ENCODE results near the gene AP4S1.

AP4S1 gene

DNA sequence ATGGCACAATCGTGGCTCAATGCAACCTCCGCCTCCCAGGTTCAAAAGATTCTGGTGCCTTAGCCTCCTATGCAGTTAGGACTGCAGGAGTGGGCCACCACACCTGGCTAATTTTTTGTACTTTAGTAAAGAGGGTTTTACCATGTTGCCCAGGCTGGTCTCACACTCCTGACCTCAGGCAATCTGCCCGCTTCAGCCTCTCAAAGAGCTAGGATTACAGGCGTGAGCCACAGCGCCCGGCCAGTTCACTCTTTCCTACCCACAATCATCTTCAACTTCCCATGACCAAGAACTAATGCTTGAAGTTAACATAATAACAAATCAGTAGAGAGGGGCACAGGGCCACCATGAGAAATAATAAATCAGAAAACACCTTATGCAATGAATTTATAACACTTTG lies 99.8 kb downstream of the AP4S1 start:
- no peak overlapping the region for H3K4me2 ChIP-seq (ENCODE audit: low read length)
- peaks cover 85% of the 10 kb centered on the region for H3K36me3 ChIP-seq (ENCODE audit: control insufficient read depth, low read length)
- H4K20me1 ChIP-seq (ENCODE audit: control insufficient read depth, insufficient read depth, low read depth, low read length), result no peaks in the 10 kb centered on the region
- H3K9me3 ChIP-seq (ENCODE audit: control insufficient read depth, insufficient read depth, low read length), result no peaks in the 10 kb centered on the region
- no peak overlapping the region for H3K4me3 ChIP-seq (ENCODE audit: low read length)
- no peak overlapping the region for H3K27ac ChIP-seq (ENCODE audit: low read depth, low read length)
- H3K4me1 ChIP-seq (ENCODE audit: control insufficient read depth, low read length), result peaks cover 17% of the 10 kb centered on the region
- H3K27me3 ChIP-seq (ENCODE audit: control insufficient read depth, low read length), result no peaks in the 10 kb centered on the region
- TF ChIP-seq EZH2phosphoT487 (IDR thresholded peaks at IDR 0.05; ENCODE audit: borderline replicate concordance, low read length), result no peak
- TF ChIP-seq, protein P1, sequence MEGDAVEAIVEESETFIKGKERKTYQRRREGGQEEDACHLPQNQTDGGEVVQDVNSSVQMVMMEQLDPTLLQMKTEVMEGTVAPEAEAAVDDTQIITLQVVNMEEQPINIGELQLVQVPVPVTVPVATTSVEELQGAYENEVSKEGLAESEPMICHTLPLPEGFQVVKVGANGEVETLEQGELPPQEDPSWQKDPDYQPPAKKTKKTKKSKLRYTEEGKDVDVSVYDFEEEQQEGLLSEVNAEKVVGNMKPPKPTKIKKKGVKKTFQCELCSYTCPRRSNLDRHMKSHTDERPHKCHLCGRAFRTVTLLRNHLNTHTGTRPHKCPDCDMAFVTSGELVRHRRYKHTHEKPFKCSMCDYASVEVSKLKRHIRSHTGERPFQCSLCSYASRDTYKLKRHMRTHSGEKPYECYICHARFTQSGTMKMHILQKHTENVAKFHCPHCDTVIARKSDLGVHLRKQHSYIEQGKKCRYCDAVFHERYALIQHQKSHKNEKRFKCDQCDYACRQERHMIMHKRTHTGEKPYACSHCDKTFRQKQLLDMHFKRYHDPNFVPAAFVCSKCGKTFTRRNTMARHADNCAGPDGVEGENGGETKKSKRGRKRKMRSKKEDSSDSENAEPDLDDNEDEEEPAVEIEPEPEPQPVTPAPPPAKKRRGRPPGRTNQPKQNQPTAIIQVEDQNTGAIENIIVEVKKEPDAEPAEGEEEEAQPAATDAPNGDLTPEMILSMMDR (IDR thresholded peaks at IDR 0.05; ENCODE audit: low read depth, low read length, poor library complexity, severe bottlenecking), result no peak
- peaks cover 4% of the 10 kb centered on the region; the same call in 1 of the 2 replicates for H3K79me2 ChIP-seq (ENCODE audit: control insufficient read depth, low read length)
- no peaks in the 10 kb centered on the region for H3K9me2 ChIP-seq (replicated peaks; ENCODE audit: control insufficient read depth, low read length)
- H3F3A ChIP-seq (ENCODE audit: control insufficient read depth, insufficient read depth), result peaks cover 6% of the 10 kb centered on the region; the same call in 1 of the 2 replicates

DNA sequence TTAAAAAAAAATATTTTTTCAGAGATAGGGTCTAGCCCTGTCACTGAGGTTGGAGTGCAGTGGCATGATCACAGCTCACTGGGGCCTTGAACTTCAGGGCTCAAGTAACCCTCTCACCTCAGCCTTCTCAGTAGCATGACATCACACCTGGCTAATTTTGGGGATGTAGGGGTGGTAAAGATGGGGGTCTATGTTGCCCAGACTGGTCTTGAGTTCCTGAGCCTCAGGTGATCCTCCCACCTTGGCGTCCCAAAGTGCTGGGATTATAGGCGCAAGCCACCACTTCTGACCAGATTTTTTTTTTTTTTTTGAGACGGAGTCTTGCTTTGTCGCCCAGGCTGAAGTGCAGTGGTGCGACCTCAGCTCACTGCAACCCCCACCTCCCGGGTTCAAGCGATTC lies 101.2 kb downstream of the AP4S1 start:
- peaks cover 9% of the 10 kb centered on the region; the same call in 1 of the 2 replicates for H3F3A ChIP-seq (ENCODE audit: control insufficient read depth, insufficient read depth)
- no peaks in the 10 kb centered on the region for H4K20me1 ChIP-seq (ENCODE audit: control insufficient read depth, insufficient read depth, low read depth, low read length)
- H3K9me3 ChIP-seq (ENCODE audit: control insufficient read depth, insufficient read depth, low read length), result no peaks in the 10 kb centered on the region
- no peak overlapping the region for H3K27ac ChIP-seq (ENCODE audit: low read depth, low read length)
- peaks cover 17% of the 10 kb centered on the region for H3K4me1 ChIP-seq (ENCODE audit: control insufficient read depth, low read length)
- no peaks in the 10 kb centered on the region for H3K9me2 ChIP-seq (replicated peaks; ENCODE audit: control insufficient read depth, low read length)
- peaks cover 86% of the 10 kb centered on the region for H3K36me3 ChIP-seq (ENCODE audit: control insufficient read depth, low read length)
- H3K4me3 ChIP-seq (ENCODE audit: low read length), result no peak overlapping the region
- peaks cover 8% of the 10 kb centered on the region for H3K79me2 ChIP-seq (ENCODE audit: control insufficient read depth, low read length)
- H3K4me2 ChIP-seq (ENCODE audit: low read length), result no peak overlapping the region
- H3K27me3 ChIP-seq (ENCODE audit: control insufficient read depth, low read length), result no peaks in the 10 kb centered on the region
- TF ChIP-seq, protein P1 (IDR thresholded peaks at IDR 0.05; ENCODE audit: low read depth, low read length, poor library complexity, severe bottlenecking), result no peak
- no peak for TF ChIP-seq EZH2phosphoT487 (IDR thresholded peaks at IDR 0.05; ENCODE audit: borderline replicate concordance, low read length)

DNA sequence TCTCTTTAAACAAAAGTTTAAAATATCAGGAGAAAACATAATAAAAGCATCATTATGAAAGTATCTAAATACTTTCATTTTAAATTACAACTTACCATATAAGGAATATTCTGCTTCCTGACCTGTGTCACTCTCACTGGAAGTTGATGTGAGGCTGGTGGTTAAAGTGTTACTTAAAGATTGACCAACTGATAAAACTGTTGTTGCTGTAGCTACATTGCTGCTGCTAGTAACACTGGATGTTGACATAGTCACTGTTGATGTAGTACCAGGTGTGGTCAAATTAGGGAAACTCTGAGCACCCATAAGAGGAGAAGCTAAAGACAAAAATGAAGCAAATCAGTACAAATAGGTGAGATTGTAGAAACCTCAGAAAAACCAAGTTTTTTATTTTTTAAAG lies 102.2 kb downstream of the AP4S1 start:
- Histone ChIP-seq H3K27me3 (ENCODE audit: control insufficient read depth, low read length) (no peaks in the 10 kb centered on the region), H3K79me2 (ENCODE audit: control insufficient read depth, low read length) (peaks cover 9% of the 10 kb centered on the region), H3F3A (ENCODE audit: control insufficient read depth, insufficient read depth) (peaks cover 9% of the 10 kb centered on the region; the same call in 1 of the 2 replicates), H3K9me2 (replicated peaks; ENCODE audit: control insufficient read depth, low read length) (no peaks in the 10 kb centered on the region), H3K36me3 (ENCODE audit: control insufficient read depth, low read length) (peaks cover 85% of the 10 kb centered on the region), H3K27ac (ENCODE audit: low read depth, low read length) (no peak overlapping the region), H3K9me3 (ENCODE audit: control insufficient read depth, insufficient read depth, low read length) (no peaks in the 10 kb centered on the region), H3K4me3 (ENCODE audit: low read length) (no peak overlapping the region), H4K20me1 (ENCODE audit: control insufficient read depth, insufficient read depth, low read depth, low read length) (no peaks in the 10 kb centered on the region), H3K4me1 (ENCODE audit: control insufficient read depth, low read length) (peaks cover 17% of the 10 kb centered on the region), H3K4me2 (ENCODE audit: low read length) (no peak overlapping the region)
- TF ChIP-seq, protein P1 (IDR thresholded peaks at IDR 0.05; ENCODE audit: low read depth, low read length, poor library complexity, severe bottlenecking), result no peak
- TF ChIP-seq EZH2phosphoT487 (IDR thresholded peaks at IDR 0.05; ENCODE audit: borderline replicate concordance, low read length), result no peak
